HepG2 (cell line): Measurements from ENCODE around the gene HID1. TPM values are rescaled to one million over a fixed set of nuclear protein-coding genes. Genes with fewer than 3 reads are reported as not detected.

Source experiments
- BRD4 ChIP-seq: sonication (generic); formaldehyde crosslinking; IDR thresholded peaks from 2 replicates; pipeline ENCODE4 v1.4.0; 2020; ENCODE audit warnings: missing genetic modification reagents
- FLYWCH1 ChIP-seq: sonication (generic); formaldehyde crosslinking; IDR thresholded peaks from 2 replicates; pipeline ENCODE4 v1.8.1; 2023; ENCODE audit warnings: mild to moderate bottlenecking, missing genetic modification reagents
- FOXP4 ChIP-seq: sonication (generic); formaldehyde crosslinking; IDR thresholded peaks from 2 replicates; pipeline ENCODE4 v1.4.0; 2020; ENCODE audit warnings: missing genetic modification reagents
- GATAD2A ChIP-seq: IDR thresholded peaks from 2 replicates; pipeline ENCODE4 v1.6.1; 2016
- IRF2 ChIP-seq: IDR thresholded peaks from 2 replicates; pipeline ENCODE4 v1.6.1; 2018; ENCODE audit warnings: missing genetic modification reagents, missing compliant biosample characterization
- NFIC ChIP-seq: IDR thresholded peaks from 2 replicates; pipeline ENCODE4 v1.6.1; 2012; ENCODE audit warnings: mild to moderate bottlenecking, low read length, inconsistent platforms
- RXRA ChIP-seq: sonication (generic); formaldehyde crosslinking; IDR thresholded peaks from 2 replicates; pipeline ENCODE4 v1.5.1; 2020; ENCODE audit warnings: missing genetic modification reagents
- SALL1 ChIP-seq: sonication (generic); formaldehyde crosslinking; IDR thresholded peaks from 2 replicates; pipeline ENCODE4 v1.8.0; 2022; ENCODE audit warnings: mild to moderate bottlenecking, missing genetic modification reagents
- SMAD9 ChIP-seq: sonication (generic); formaldehyde crosslinking; IDR thresholded peaks from 2 replicates; pipeline ENCODE4 v1.5.1; 2020; ENCODE audit warnings: mild to moderate bottlenecking, missing genetic modification reagents
- SNAPC5 ChIP-seq: sonication (generic); formaldehyde crosslinking; IDR thresholded peaks from 2 replicates; pipeline ENCODE4 v1.8.1; 2023; ENCODE audit warnings: mild to moderate bottlenecking, missing genetic modification reagents, borderline replicate concordance
- SSRP1 ChIP-seq: IDR thresholded peaks from 2 replicates; pipeline ENCODE4 v1.6.1; 2016; ENCODE audit warnings: control low read depth
- WIZ ChIP-seq: sonication (generic); formaldehyde crosslinking; IDR thresholded peaks from 2 replicates; pipeline ENCODE4 v1.5.1; 2020; ENCODE audit warnings: mild to moderate bottlenecking, missing genetic modification reagents
- ZMYM2 ChIP-seq: sonication (generic); formaldehyde crosslinking; IDR thresholded peaks from 2 replicates; pipeline ENCODE4 v1.8.0; 2022; ENCODE audit warnings: mild to moderate bottlenecking, missing genetic modification reagents
- ZMYM4 ChIP-seq: sonication (generic); formaldehyde crosslinking; IDR thresholded peaks from 2 replicates; pipeline ENCODE4 v1.8.1; 2023; ENCODE audit warnings: mild to moderate bottlenecking, missing genetic modification reagents
- ZNF18 ChIP-seq: sonication (generic); formaldehyde crosslinking; IDR thresholded peaks from 2 replicates; pipeline ENCODE4 v1.8.0; 2022; ENCODE audit warnings: mild to moderate bottlenecking, missing genetic modification reagents; ENCODE audit not compliant: insufficient replicate concordance
- ZNF180 ChIP-seq: sonication (generic); formaldehyde crosslinking; IDR thresholded peaks from 2 replicates; pipeline ENCODE4 v1.4.0; 2020; ENCODE audit warnings: low read depth, missing genetic modification reagents, borderline replicate concordance
- ZNF232 ChIP-seq: sonication (generic); formaldehyde crosslinking; IDR thresholded peaks from 2 replicates; pipeline ENCODE4 v1.4.0; 2020; ENCODE audit warnings: missing genetic modification reagents, borderline replicate concordance
- ZNF280D ChIP-seq: sonication (generic); formaldehyde crosslinking; IDR thresholded peaks from 2 replicates; pipeline ENCODE4 v1.5.1; 2020; ENCODE audit warnings: mild to moderate bottlenecking, missing genetic modification reagents
- ZNF512B ChIP-seq: sonication (generic); formaldehyde crosslinking; IDR thresholded peaks from 2 replicates; pipeline ENCODE4 v1.5.1; 2020; ENCODE audit warnings: missing genetic modification reagents, mild to moderate bottlenecking, borderline replicate concordance
- ZNF709 ChIP-seq: sonication (generic); formaldehyde crosslinking; IDR thresholded peaks from 2 replicates; pipeline ENCODE4 v1.5.0; 2020; ENCODE audit warnings: mild to moderate bottlenecking, missing genetic modification reagents
- polyA plus RNA-seq, 8 experiments: library from polyadenylated mRNA; depleted of rRNA in 3 of 8; stranded (reverse) in 7 of 8; unstranded in 1 of 8; fragments of >200 nt; fragmentation: Illumina TruSeq in 4 of 8; extraction: Trizol in 4 of 8; gene quantifications; 2 replicates each; pipeline versions ENCODE4 v1.2.1 to v1.2.3, GENCODE V29; 2011 to 2016; ENCODE audit warnings: low read depth in 4 of 8, missing spikeins in 1 of 8, mixed read lengths in 1 of 8; ENCODE audit not compliant: insufficient read depth in 1 of 8
- total RNA-seq, 5 experiments: library from RNA; depleted of rRNA; stranded (reverse); fragments of >200 nt; fragmentation: Illumina TruSeq; extraction: Trizol; gene quantifications; 2 replicates each; pipeline ENCODE4 v1.2.3, GENCODE V29; 2016; ENCODE audit warnings: low read depth in 1 of 5

The HID1 gene
- total and polyA plus RNA-seq, 2 of the 13 experiments (the other 11 are each of a cell fraction or from before 2014, with no cell fraction given) = 2.1 to 10.6 TPM

DNA sequence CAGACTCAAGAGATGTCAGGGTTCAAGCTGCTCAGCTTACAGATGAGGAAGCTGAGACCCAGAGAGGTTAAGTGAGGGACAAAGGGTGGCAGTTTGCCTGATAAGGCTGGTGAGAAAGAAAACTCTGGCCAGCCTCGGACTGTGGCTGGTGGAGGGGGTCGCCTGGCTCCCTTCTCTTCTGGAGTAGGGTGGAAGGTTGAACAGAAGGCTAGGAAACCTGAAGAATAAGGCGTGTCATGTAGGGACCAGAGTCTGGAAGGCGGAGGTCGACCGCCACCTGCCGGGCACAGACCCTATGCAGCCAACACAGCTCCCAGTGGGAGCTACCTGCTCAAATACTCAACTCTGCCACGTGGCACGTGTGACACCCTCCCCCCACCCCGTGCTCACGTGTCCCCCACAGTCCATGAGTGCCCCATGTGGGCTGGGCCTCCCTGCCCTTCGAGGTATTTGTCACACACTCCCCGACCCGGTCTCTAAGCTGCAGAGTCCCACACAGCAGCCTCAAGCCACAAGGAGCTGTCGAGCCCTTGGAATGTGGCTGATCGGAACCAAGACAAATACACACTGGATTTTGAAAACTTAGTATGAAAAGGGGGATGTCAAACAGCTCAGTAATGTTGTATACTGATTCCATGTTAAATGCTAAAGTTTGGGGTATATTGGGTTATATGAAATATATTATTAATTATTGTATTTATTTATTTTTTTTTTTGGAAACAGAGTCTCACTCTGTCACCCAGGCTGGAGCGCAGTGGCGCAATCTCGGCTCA, 11.8 kb downstream of the HID1 start (continued):
- TF ChIP-seq ZNF709 (CRISPR knock-in tag) = no peak
- 0 out of 2 replicates have a peak, but pooled peaks have one; percentile 55 for TF ChIP-seq SMAD9 (CRISPR knock-in tag)
- TF ChIP-seq ZNF232 (CRISPR knock-in tag) = peak; percentile 92; the same call in 1 of the 2 replicates
- peak; percentile 74 for TF ChIP-seq FOXP4 (CRISPR knock-in tag)
- peak; percentile 79 for TF ChIP-seq RXRA
- TF ChIP-seq FLYWCH1 (CRISPR knock-in tag) = 0 out of 2 replicates have a peak, but pooled peaks have one; percentile 32
- TF ChIP-seq ZNF18 (CRISPR knock-in tag) = no peak
- no peak for TF ChIP-seq ZMYM2 (CRISPR knock-in tag)
- TF ChIP-seq WIZ (CRISPR knock-in tag) = no peak
- TF ChIP-seq ZMYM4 (CRISPR knock-in tag) = peak; percentile 45; the same call in 1 of the 2 replicates
- TF ChIP-seq SALL1 (CRISPR knock-in tag) = peak; percentile 85
- TF ChIP-seq ZNF512B (CRISPR knock-in tag) = peak; percentile 59; the same call in 1 of the 2 replicates
- no peak for TF ChIP-seq BRD4 (CRISPR knock-in tag)
- peak; percentile 90 for TF ChIP-seq ZNF280D (CRISPR knock-in tag)
- TF ChIP-seq NFIC = no peak
- no peak for TF ChIP-seq SSRP1 (CRISPR knock-in tag)
- peak; percentile 71 for TF ChIP-seq IRF2 (CRISPR knock-in tag)
- TF ChIP-seq SNAPC5 (CRISPR knock-in tag) = peak; percentile 69; the same call in 1 of the 2 replicates
- TF ChIP-seq ZNF180 (CRISPR knock-in tag) = no peak
- TF ChIP-seq GATAD2A = peak; percentile 86
